T-cell (primary cell): ENCODE measurements around the gene SPTBN1. TPM values are rescaled to one million over a fixed set of nuclear protein-coding genes. Genes with fewer than 3 reads are reported as not detected.
A peak's percentile ranks its signal among the peaks of the same experiment; 100 is the strongest.

Experiments
- ATAC-seq, 4 experiments: fragments of 200-7000 bp in 3 of 4; fragments of 150-1000 bp in 1 of 4; cut with Tn5 transposase; replicated peaks in 1 of 4; 1 replicate in 3 of 4; 2 replicates in 1 of 4; pipeline ENCODE4 v1.10.0; 2021; ENCODE audit warnings: moderate library complexity in 3 of 4, mild to moderate bottlenecking in 2 of 4, moderate number of reproducible peaks in 1 of 4
- CTCF ChIA-PET, 2 donors: fragments of 300-600 bp; sonication (Branson Sonifier 250); formaldehyde crosslinking; loops; one replicate each; lab custom pipeline; 2022; ENCODE audit warnings: antibody characterized with exemption in 2 of 2; lab: Charles Lee
- POLR2A ChIA-PET, 2 donors: fragments of 300-600 bp; sonication (Branson Sonifier 250); formaldehyde crosslinking; loops; one replicate each; lab custom pipeline; 2022; ENCODE audit warnings: antibody characterized with exemption in 2 of 2; lab: Charles Lee
- DNase-seq, 35 experiments: peaks; one replicate each; pipeline versions ENCODE4 v3.0.0 to v3.0.0-alpha.2; 2013 to 2023
- H3K27ac ChIP-seq: one replicate; pipeline ENCODE4 v1.5.1; 2013; ENCODE audit warnings: low read length
- H3K27me3 ChIP-seq, 2 experiments: replicated peaks in 1 of 2; 1 replicate in 1 of 2; 2 replicates in 1 of 2; pipeline versions ENCODE4 v1.6.1 to v1.7.0; 2013; ENCODE audit warnings: low read length in 1 of 2, mixed read lengths in 1 of 2; ENCODE audit not compliant: control insufficient read depth in 2 of 2, insufficient read depth in 2 of 2; ENCODE audit errors: extremely low read depth in 1 of 2
- H3K36me3 ChIP-seq, 2 donors: 1 replicate in 1 of 2; 2 replicates in 1 of 2; pipeline versions ENCODE4 v1.6.1 to v1.7.0; 2013; ENCODE audit warnings: low read length in 1 of 2; ENCODE audit not compliant: control insufficient read depth in 2 of 2, insufficient read depth in 1 of 2; ENCODE audit errors: extremely low read depth in 1 of 2
- H3K4me1 ChIP-seq, 2 experiments: 1 replicate in 1 of 2; 2 replicates in 1 of 2; pipeline versions ENCODE4 v1.6.1 to v1.7.0; 2013; ENCODE audit warnings: low read length in 2 of 2, mixed read lengths in 1 of 2; ENCODE audit not compliant: insufficient read depth in 2 of 2, control insufficient read depth in 1 of 2; ENCODE audit errors: extremely low read depth in 1 of 2
- H3K4me3 ChIP-seq, 2 donors: 1 replicate in 1 of 2; 2 replicates in 1 of 2; pipeline versions ENCODE4 v1.5.1 to v1.7.0; 2013; ENCODE audit warnings: mild to moderate bottlenecking in 2 of 2, low read length in 1 of 2, moderate library complexity in 1 of 2; ENCODE audit not compliant: control insufficient read depth in 1 of 2; ENCODE audit errors: extremely low read depth in 1 of 2
- H3K9me3 ChIP-seq: 2 replicates; pipeline ENCODE4 v1.7.0; 2013
- H3K27ac Mint-ChIP-seq, 2 donors: one replicate each; pipeline ENCODE4 v1.8.0; 2020 to 2021; ENCODE audit warnings: mild to moderate bottlenecking in 2 of 2, mixed read lengths in 2 of 2
- H3K27me3 Mint-ChIP-seq, 2 donors: one replicate each; pipeline ENCODE4 v1.8.0; 2021 to 2022; ENCODE audit warnings: mixed read lengths in 2 of 2
- H3K36me3 Mint-ChIP-seq: one replicate; pipeline ENCODE4 v1.8.0; 2021; ENCODE audit warnings: mixed read lengths
- H3K4me1 Mint-ChIP-seq, 3 donors: one replicate each; pipeline ENCODE4 v1.8.0; 2020 to 2022; ENCODE audit warnings: mixed read lengths in 3 of 3, mild to moderate bottlenecking in 1 of 3
- H3K4me3 Mint-ChIP-seq, 3 donors: one replicate each; pipeline ENCODE4 v1.8.0; 2020 to 2022; ENCODE audit warnings: mild to moderate bottlenecking in 3 of 3, mixed read lengths in 3 of 3, moderate library complexity in 3 of 3
- H3K9me3 Mint-ChIP-seq, 3 donors: one replicate each; pipeline ENCODE4 v1.8.0; 2020 to 2022; ENCODE audit warnings: mixed read lengths in 3 of 3
- WGBS: methylation state at CpG from one replicate; pipeline ENCODE4 v1.1.5; 2013; ENCODE audit warnings: missing lambda C conversion rate; ENCODE audit not compliant: insufficient coverage; 5-methylcytosine and 5-hydroxymethylcytosine counted together
- total RNA-seq, 35 experiments: library from RNA in 6 of 35; stranded (reverse) in 6 of 35; fragments of 120-200 nt in 1 of 35; gene quantifications; one replicate each; pipeline versions ENCODE4 v1.2.1 to v1.2.4 and lab custom pipeline; 2013 to 2026

The SPTBN1 gene
- total RNA-seq, 5 donors from 2014 or later (not counting 1 experiment from before 2014, with no cell fraction given) = 129 to 222 (median 139) TPM

GRCh38 chr2:54559593-54560145, 103.5 kb downstream of the SPTBN1 start:
- ChIA-PET POLR2A (interaction anchor here (0.6 to 3.3 kb wide), 13 partner anchors 9 to 72 kb away, joined by 3 to 90 read pairs (median 4); no protein-coding TSS in a partner anchor), CTCF (interaction anchor here (0.6 to 3.2 kb wide), 18 partner anchors 9 to 150 kb away, joined by 3 to 23 read pairs (median 4); no protein-coding TSS in a partner anchor)
- Histone ChIP-seq H3K27me3 (no peaks in the 10 kb centered on the region), H3K9me3 (no peaks in the 10 kb centered on the region), H3K4me1 (peaks cover 34 to 37% of the 10 kb centered on the region in 2 experiments), H3K4me3 (peak overlapping the region; percentile 77 to 88), H3K27ac (peak overlapping the region; percentile 84), H3K36me3 (no peaks in the 10 kb centered on the region)
- peak overlapping the region; percentile 93 to 98 (median 95) for H3K4me3 Mint-ChIP-seq
- H3K27me3 Mint-ChIP-seq = no peaks in the 10 kb centered on the region
- DNase-seq (peak in 1 of 35 experiments; percentile 40), ATAC-seq (no peak)
- peak overlapping the region; percentile 91 for H3K27ac Mint-ChIP-seq
- WGBS = 0% methylated on average over 7 of the region's 9 CpGs
- H3K36me3 Mint-ChIP-seq = peaks cover 9% of the 10 kb centered on the region
- no peaks in the 10 kb centered on the region for H3K9me3 Mint-ChIP-seq
- H3K4me1 Mint-ChIP-seq = peaks cover 51 to 73% (median 60%) of the 10 kb centered on the region in 3 donors

- Mint-ChIP-seq H3K9me3 (no peaks in the 10 kb centered on the region), H3K27me3 (no peaks in the 10 kb centered on the region), H3K4me1 (peaks cover 54 to 73% (median 61%) of the 10 kb centered on the region in 3 donors), H3K27ac (peak overlapping the region; percentile 91), H3K36me3 (peaks cover 15% of the 10 kb centered on the region), H3K4me3 (peak overlapping the region; percentile 93 to 98 (median 95))
- H3K27me3 ChIP-seq = no peaks in the 10 kb centered on the region
- peaks cover 37 to 39% of the 10 kb centered on the region in 2 experiments for H3K4me1 ChIP-seq
- ATAC-seq (peak in 3 of 4 experiments; percentile 7 to 27 (median 19)), DNase-seq (peak in 21 of 35 experiments; percentile 10 to 54 (median 28))
- H3K4me3 ChIP-seq = peak overlapping the region; percentile 77 to 88
- H3K27ac ChIP-seq = peak overlapping the region; percentile 84
- H3K36me3 ChIP-seq = no peaks in the 10 kb centered on the region
- ChIA-PET CTCF (interaction anchor here (0.6 to 3.2 kb wide), 13 partner anchors 9 to 149 kb away, joined by 3 to 23 read pairs (median 5); no protein-coding TSS in a partner anchor), POLR2A (interaction anchor here (0.6 to 3.3 kb wide), 9 partner anchors 9 to 35 kb away, joined by 3 to 90 read pairs (median 4); no protein-coding TSS in a partner anchor)
- no peaks in the 10 kb centered on the region for H3K9me3 ChIP-seq
- 13% methylated on average over 3 of the region's 19 CpGs for WGBS
These were observed 104.2 kb downstream of the SPTBN1 start for GRCh38 chr2:54560146-54560881.

GRCh38 chr2:54561010-54561409, 104.9 kb downstream of the SPTBN1 start:
- H3K4me1 Mint-ChIP-seq = peaks cover 58 to 73% (median 61%) of the 10 kb centered on the region in 3 donors
- H3K27ac ChIP-seq = peak overlapping the region; percentile 84
- H3K36me3 Mint-ChIP-seq = peaks cover 20% of the 10 kb centered on the region
- no peaks in the 10 kb centered on the region for H3K36me3 ChIP-seq
- no CpG with 5 or more reads among the region's 4 CpGs for WGBS
- no peaks in the 10 kb centered on the region for H3K27me3 ChIP-seq
- H3K4me1 ChIP-seq = peaks cover 38 to 45% of the 10 kb centered on the region in 2 experiments
- peak overlapping the region; percentile 91 for H3K27ac Mint-ChIP-seq
- H3K4me3 ChIP-seq = peak overlapping the region; percentile 77 to 88
- ChIA-PET POLR2A (interaction anchor here in 1 of 2 donors (0.7 to 2.1 kb wide), 4 partner anchors 10 to 30 kb away, joined by 3 to 13 read pairs (median 4); no protein-coding TSS in a partner anchor), CTCF (interaction anchor here in 1 of 2 donors (0.6 to 3.2 kb wide), 4 partner anchors 25 to 63 kb away, joined by 3 to 8 read pairs (median 4); no protein-coding TSS in a partner anchor)
- H3K9me3 Mint-ChIP-seq = no peaks in the 10 kb centered on the region
- H3K4me3 Mint-ChIP-seq = peak overlapping the region; percentile 93 to 98 (median 95)
- no peaks in the 10 kb centered on the region for H3K27me3 Mint-ChIP-seq
- DNase-seq = no peak
- H3K9me3 ChIP-seq = no peaks in the 10 kb centered on the region
- ATAC-seq = no peak

GRCh38 chr2:54564439-54564838, 108.3 kb downstream of the SPTBN1 start:
- H3K4me1 Mint-ChIP-seq = peaks cover 73 to 89% (median 79%) of the 10 kb centered on the region in 3 donors
- Histone ChIP-seq H3K27me3 (no peaks in the 10 kb centered on the region), H3K9me3 (no peaks in the 10 kb centered on the region), H3K36me3 (no peaks in the 10 kb centered on the region), H3K4me3 (no peak overlapping the region), H3K4me1 (peaks cover 53 to 66% of the 10 kb centered on the region in 2 experiments), H3K27ac (no peak overlapping the region)
- H3K9me3 Mint-ChIP-seq = no peaks in the 10 kb centered on the region
- 100% methylated on average over 2 of the region's 2 CpGs for WGBS
- CTCF ChIA-PET = no interaction called here
- DNase-seq (no peak), ATAC-seq (no peak)
- H3K27me3 Mint-ChIP-seq = no peaks in the 10 kb centered on the region
- H3K4me3 Mint-ChIP-seq = peak overlapping the region; percentile 28 to 98 (median 44)
- peak overlapping the region; percentile 81 to 85 for H3K27ac Mint-ChIP-seq
- H3K36me3 Mint-ChIP-seq = peaks cover 33% of the 10 kb centered on the region
- POLR2A ChIA-PET = no interaction called here

GRCh38 chr2:54565551-54565950, 109.4 kb downstream of the SPTBN1 start:
- ATAC-seq (no peak), DNase-seq (no peak)
- peaks cover 84 to 98% (median 90%) of the 10 kb centered on the region in 3 donors for H3K4me1 Mint-ChIP-seq
- no peaks in the 10 kb centered on the region for H3K27me3 Mint-ChIP-seq
- peaks cover 33% of the 10 kb centered on the region for H3K36me3 Mint-ChIP-seq
- Histone ChIP-seq H3K36me3 (no peaks in the 10 kb centered on the region), H3K4me3 (no peak overlapping the region), H3K4me1 (peaks cover 64 to 73% of the 10 kb centered on the region in 2 experiments), H3K27ac (no peak overlapping the region), H3K9me3 (no peaks in the 10 kb centered on the region), H3K27me3 (no peaks in the 10 kb centered on the region)
- POLR2A ChIA-PET = interaction anchor here in 1 of 2 donors (0.6 to 0.8 kb wide), 3 partner anchors 11 to 170 kb away, joined by 9 to 14 read pairs (median 10); no protein-coding TSS in a partner anchor
- peak overlapping the region in 1 of 3 donors; percentile 98 for H3K4me3 Mint-ChIP-seq
- H3K9me3 Mint-ChIP-seq = no peaks in the 10 kb centered on the region
- CTCF ChIA-PET = interaction anchor here in 1 of 2 donors (0.6 to 0.8 kb wide), 4 partner anchors 235 to 726 kb away, joined by 3 to 5 read pairs (median 4); a partner anchor contains a TSS
- H3K27ac Mint-ChIP-seq = peak overlapping the region; percentile 84 to 87

GRCh38 chr2:54566896-54567295, 110.8 kb downstream of the SPTBN1 start:
- H3K36me3 ChIP-seq = no peaks in the 10 kb centered on the region
- H3K9me3 ChIP-seq = no peaks in the 10 kb centered on the region
- no peak overlapping the region for H3K4me3 ChIP-seq
- no peak for DNase-seq
- Mint-ChIP-seq H3K36me3 (peaks cover 33% of the 10 kb centered on the region), H3K27ac (peak overlapping the region; percentile 87 to 88), H3K4me3 (peak overlapping the region in 1 of 3 donors; percentile 63), H3K27me3 (no peaks in the 10 kb centered on the region), H3K4me1 (peaks cover 88 to 95% (median 92%) of the 10 kb centered on the region in 3 donors), H3K9me3 (no peaks in the 10 kb centered on the region)
- no CpG with 5 or more reads among the region's 1 CpG for WGBS
- peaks cover 71 to 79% of the 10 kb centered on the region in 2 experiments for H3K4me1 ChIP-seq
- ATAC-seq = no peak
- no peaks in the 10 kb centered on the region for H3K27me3 ChIP-seq
- ChIA-PET CTCF (no interaction called here), POLR2A (interaction anchor here in 1 of 2 donors (0.7 kb wide), 1 partner anchor 12 kb away, joined by 3 read pairs; no protein-coding TSS in a partner anchor)
- H3K27ac ChIP-seq = no peak overlapping the region
